Measurements from ENCODE around the gene CLASP2.

Gene CLASP2

DNA sequence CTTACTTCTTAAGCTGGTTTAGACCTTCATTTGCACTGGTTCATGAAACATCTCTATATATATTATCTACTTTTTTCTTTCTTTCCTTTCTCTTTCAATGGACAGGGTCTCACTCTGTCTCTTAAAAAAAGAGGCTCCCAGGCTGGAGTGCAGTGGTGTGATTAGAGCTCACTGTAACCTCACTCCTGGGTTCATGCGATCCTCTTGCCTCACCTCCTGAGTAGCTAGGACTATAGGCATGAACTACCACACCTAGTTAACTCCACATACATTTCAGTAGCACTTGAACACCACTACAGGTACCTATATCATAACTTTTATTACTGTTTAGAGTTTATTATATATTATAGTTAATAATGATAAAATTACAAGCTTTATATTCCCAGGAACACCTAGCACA is 160.8 kb downstream of the CLASP2 start:
- DNase-seq (ENCODE audit: low spot score): no peak
- TF ChIP-seq, protein P1, sequence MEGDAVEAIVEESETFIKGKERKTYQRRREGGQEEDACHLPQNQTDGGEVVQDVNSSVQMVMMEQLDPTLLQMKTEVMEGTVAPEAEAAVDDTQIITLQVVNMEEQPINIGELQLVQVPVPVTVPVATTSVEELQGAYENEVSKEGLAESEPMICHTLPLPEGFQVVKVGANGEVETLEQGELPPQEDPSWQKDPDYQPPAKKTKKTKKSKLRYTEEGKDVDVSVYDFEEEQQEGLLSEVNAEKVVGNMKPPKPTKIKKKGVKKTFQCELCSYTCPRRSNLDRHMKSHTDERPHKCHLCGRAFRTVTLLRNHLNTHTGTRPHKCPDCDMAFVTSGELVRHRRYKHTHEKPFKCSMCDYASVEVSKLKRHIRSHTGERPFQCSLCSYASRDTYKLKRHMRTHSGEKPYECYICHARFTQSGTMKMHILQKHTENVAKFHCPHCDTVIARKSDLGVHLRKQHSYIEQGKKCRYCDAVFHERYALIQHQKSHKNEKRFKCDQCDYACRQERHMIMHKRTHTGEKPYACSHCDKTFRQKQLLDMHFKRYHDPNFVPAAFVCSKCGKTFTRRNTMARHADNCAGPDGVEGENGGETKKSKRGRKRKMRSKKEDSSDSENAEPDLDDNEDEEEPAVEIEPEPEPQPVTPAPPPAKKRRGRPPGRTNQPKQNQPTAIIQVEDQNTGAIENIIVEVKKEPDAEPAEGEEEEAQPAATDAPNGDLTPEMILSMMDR (IDR thresholded peaks at IDR 0.05; ENCODE audit: extremely low read depth, missing control alignments): no peak

DNA sequence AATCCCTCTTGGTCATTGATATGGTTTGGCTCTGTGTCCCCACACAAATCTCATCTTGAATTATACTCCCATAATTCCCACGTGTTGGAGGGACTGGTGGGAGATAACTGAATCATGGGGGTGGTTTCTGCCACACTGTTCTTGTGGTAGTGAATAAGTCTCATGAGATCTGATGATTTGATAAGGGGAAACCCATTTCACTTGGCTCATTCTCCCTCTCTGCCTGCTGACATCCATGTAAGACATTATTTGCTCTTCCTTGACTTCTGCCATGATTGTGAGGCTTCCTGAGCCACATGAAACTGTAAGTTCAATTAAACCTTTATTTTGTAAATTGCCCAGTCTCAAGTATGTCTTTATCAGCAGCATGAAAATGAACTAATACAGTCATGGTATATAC is 171.0 kb downstream of the CLASP2 start:
- DNase-seq (ENCODE audit: low spot score): no peak
- TF ChIP-seq, protein P1 (IDR thresholded peaks at IDR 0.05; ENCODE audit: extremely low read depth, missing control alignments): no peak

DNA sequence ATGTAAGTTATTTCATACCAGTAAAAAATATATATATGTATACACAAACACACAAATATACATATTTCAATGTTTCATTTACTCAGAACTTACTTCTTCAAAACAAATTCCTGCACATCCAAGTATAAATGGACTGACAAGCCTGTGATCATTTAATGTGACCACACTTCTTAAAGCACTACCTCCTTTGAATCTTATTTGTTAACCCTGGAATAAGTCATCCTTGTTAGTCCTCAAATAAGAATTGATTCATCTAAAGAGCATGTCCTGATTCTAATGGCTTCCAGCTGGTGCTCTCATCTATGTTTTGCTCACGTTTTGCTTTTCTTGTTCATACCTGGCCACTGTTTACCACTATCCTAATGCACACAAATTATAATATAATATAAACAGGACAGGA is 173.9 kb downstream of the CLASP2 start:
- TF ChIP-seq, protein P1 (IDR thresholded peaks at IDR 0.05; ENCODE audit: extremely low read depth, missing control alignments): no peak
- DNase-seq (ENCODE audit: low spot score): no peak

DNA sequence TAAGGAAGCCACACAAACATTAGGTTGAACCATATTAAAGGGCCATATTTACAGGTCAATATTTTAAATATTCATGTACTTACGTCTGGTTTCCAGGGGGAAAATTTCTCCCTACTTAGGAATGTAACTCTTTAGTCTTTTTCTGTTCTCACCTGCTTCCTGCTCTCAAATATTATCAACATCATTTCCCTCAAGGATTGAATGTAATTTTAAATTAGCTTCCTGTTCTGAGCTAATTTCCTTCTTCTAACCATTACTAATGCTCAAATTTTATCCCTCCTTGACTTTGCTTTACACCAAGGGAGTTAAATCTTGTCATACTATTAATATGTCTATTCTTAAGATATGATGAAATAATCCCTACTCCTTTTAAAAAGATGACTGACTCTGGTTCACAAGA is 174.5 kb downstream of the CLASP2 start:
- no peak for DNase-seq (ENCODE audit: low spot score)
- TF ChIP-seq, protein P1 (IDR thresholded peaks at IDR 0.05; ENCODE audit: extremely low read depth, missing control alignments): no peak

DNA sequence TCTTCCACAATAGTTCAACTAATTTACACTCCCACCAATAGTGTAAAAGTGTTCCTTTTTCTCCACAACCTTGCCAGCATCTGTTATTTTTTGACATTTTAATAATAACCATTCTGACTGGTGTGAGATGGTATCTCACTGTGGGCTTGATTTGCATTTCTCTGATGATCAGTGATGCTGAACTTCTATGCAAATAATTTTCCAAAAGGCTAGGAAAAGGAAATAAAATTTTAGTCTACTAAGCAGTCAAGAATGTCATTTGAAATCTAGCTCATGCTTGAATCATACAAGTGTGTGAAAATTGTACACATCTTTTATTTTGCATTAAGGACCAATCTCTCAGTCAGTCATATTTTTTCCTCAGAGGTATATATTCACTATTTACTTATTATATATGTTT is 176.1 kb downstream of the CLASP2 start:
- TF ChIP-seq, protein P1 (IDR thresholded peaks at IDR 0.05; ENCODE audit: extremely low read depth, missing control alignments): no peak
- DNase-seq (ENCODE audit: low spot score): no peak

DNA sequence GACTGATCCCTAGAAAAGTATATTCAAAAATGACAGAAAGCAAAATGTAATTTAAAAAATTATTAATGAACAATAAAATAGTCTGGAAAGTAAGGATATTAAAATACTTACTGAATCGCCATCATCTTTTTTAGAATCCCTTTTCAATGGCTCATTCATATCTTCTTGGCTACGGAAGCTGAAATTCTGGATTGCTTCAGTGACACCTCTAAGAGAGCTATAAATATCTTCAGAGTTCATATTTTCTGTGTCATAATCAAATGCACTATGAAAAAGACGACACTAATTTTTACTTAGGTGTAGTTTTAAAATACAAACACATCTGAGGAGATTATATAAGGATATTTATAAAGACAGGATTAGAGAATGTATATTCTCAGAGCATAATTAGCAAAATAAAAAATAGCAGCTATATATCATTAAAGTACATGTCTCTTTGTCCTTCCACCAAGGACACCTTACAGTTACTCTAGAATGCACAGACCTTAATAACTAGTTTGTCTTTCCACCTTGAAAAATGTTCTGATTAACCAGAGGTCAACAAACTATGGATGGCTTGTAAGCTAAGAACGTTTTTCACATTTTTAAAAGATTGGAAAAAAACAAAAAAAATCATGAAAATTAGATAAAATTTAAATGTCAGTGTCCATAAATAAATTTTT is 179.2 kb downstream of the CLASP2 start:
- TF ChIP-seq, protein P1 (IDR thresholded peaks at IDR 0.05; ENCODE audit: extremely low read depth, missing control alignments): no peak
- no peak for DNase-seq (ENCODE audit: low spot score)

DNA sequence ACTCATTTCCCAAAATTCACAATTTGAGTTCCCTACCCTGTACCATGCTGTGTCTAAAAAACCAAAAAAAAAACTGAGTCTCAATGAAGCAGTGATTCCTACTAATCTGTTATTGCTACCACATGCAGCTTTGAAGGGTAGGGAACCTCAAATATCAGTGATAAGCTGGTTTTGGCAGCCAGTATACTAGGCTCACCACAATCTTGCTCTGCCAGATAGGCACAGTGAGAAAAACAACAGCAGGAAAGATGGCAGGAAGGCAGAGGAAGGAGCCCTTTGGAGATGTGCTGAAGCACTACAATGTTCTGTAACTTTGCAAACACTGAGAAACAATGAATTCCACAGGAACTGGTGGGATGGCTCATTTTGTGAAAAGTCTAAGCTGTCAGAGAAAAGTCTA is 180.9 kb downstream of the CLASP2 start:
- TF ChIP-seq, protein P1 (IDR thresholded peaks at IDR 0.05; ENCODE audit: extremely low read depth, missing control alignments): no peak
- no peak for DNase-seq (ENCODE audit: low spot score)

Measured in GM20000 (cell line).